Measurements from ENCODE around the gene ADGB. TPM values are rescaled to one million over a fixed set of nuclear protein-coding genes. Genes with fewer than 3 reads are reported as not detected.

The ADGB gene
- total and polyA plus RNA-seq, 9 of the 15 experiments (the other 6 are each of a cell fraction or from before 2014, with no cell fraction given): not detected

DNA sequence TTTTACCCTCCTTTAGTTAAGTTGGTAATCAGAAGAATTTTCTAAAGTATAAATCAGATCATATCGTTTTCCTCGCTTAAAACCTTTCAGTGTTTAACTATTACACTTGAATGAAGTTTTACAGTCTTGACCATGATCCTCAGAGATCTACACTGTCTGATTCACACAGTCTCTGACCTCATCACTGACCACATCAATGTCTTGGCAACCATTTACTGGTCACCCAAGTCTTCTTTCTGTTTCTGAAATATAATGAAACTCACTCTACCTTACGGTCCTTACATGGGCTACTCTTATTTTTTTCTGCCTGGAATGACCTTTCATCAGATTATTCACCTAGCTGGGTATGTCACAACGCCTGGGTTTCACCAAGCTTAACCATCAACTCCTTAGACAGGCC lies 71.4 kb downstream of the ADGB start:
- 0% methylated on average over 4 of the region's 4 CpGs for WGBS (ENCODE audit: insufficient coverage, low coverage, missing lambda C conversion rate)
- Histone ChIP-seq H3K4me3 (no peak overlapping the region), H3K9ac (ENCODE audit: insufficient read depth in 1 of 2, low read depth in 2 of 2, low read length in 2 of 2) (no peak overlapping the region), H2AFZ (ENCODE audit: low read depth, low read length) (no peak overlapping the region), H3K4me2 (ENCODE audit: insufficient read depth, low read length) (no peak overlapping the region), H3K36me3 (ENCODE audit: control insufficient read depth, insufficient read depth, low read length) (no peaks in the 10 kb centered on the region), H4K20me1 (replicated peaks; ENCODE audit: control insufficient read depth, insufficient read depth, low read length) (no peaks in the 10 kb centered on the region), H3K27me3 (ENCODE audit: control insufficient read depth in 2 of 2, insufficient read depth in 2 of 2, low read length in 2 of 2) (no peaks in the 10 kb centered on the region), H3K9me3 (replicated peaks; ENCODE audit: control insufficient read depth, insufficient read depth, low read depth, low read length) (no peaks in the 10 kb centered on the region), H3K9me1 (ENCODE audit: control insufficient read depth, insufficient read depth, low read length) (no peaks in the 10 kb centered on the region), H3K4me1 (replicated peaks in 1 of 2; ENCODE audit: control insufficient read depth in 2 of 2, insufficient read depth in 2 of 2, low read length in 2 of 2) (no peaks in the 10 kb centered on the region), H3K79me2 (ENCODE audit: control insufficient read depth, insufficient read depth, low read length) (no peaks in the 10 kb centered on the region), H3K27ac (ENCODE audit: extremely low read depth, low read depth, low read length) (no peak overlapping the region)
- no peak for ATAC-seq
- BruUV-seq (replicated peaks): no TSS peak
- no peak for FAIRE-seq
- intact Hi-C loops (cut with micrococcal nuclease) (no loop called here), in situ Hi-C loops (cut with MboI) (no loop called here)
- CTCF ChIA-PET (ENCODE audit: low intra/inter-chr PET ratio): no interaction called here
- no peak for DNase-seq (ENCODE audit: extremely low read depth in 1 of 4, low spot score in 3 of 4)
- TF ChIP-seq, protein P1, sequence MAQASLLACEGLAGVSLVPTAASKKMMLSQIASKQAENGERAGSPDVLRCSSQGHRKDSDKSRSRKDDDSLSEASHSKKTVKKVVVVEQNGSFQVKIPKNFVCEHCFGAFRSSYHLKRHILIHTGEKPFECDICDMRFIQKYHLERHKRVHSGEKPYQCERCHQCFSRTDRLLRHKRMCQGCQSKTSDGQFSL (CRISPR knock-in tag; IDR thresholded peaks at IDR 0.05): no peak
- TF ChIP-seq, protein P1 (tag; IDR thresholded peaks at IDR 0.05): no peak
- TF ChIP-seq ZNF175 (CRISPR knock-in tag; IDR thresholded peaks at IDR 0.05; ENCODE audit: low read depth) (no peak), SMARCB1 (IDR thresholded peaks at IDR 0.05; ENCODE audit: insufficient read length, low read depth) (no peak), E2F3 (CRISPR knock-in tag; IDR thresholded peaks at IDR 0.05) (no peak), CTBP1 (IDR thresholded peaks at IDR 0.05; ENCODE audit: borderline replicate concordance) (no peak), ATF1 (CRISPR knock-in tag; IDR thresholded peaks at IDR 0.05) (no peak), ATF1 (tag; IDR thresholded peaks at IDR 0.05) (no peak), BACH1 (tag; IDR thresholded peaks at IDR 0.05) (no peak)
- TF ChIP-seq, protein P2, sequence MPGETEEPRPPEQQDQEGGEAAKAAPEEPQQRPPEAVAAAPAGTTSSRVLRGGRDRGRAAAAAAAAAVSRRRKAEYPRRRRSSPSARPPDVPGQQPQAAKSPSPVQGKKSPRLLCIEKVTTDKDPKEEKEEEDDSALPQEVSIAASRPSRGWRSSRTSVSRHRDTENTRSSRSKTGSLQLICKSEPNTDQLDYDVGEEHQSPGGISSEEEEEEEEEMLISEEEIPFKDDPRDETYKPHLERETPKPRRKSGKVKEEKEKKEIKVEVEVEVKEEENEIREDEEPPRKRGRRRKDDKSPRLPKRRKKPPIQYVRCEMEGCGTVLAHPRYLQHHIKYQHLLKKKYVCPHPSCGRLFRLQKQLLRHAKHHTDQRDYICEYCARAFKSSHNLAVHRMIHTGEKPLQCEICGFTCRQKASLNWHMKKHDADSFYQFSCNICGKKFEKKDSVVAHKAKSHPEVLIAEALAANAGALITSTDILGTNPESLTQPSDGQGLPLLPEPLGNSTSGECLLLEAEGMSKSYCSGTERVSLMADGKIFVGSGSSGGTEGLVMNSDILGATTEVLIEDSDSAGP (CRISPR knock-in tag; IDR thresholded peaks at IDR 0.05): no peak
- POLR2A ChIA-PET: no interaction called here
